Right lobe of liver (tissue), 4 donors: ENCODE results near the gene C1orf198.

ENCODE experiments used
- CTCF ChIP-seq, 4 donors: fragments of 200-600 bp in 3 of 4; fragments of 450-650 bp in 1 of 4; IDR thresholded peaks; one replicate each; pipeline versions ENCODE4 v1.5.1 to v1.8.0; 2016 to 2022; ENCODE audit warnings: antibody characterized with exemption in 4 of 4, mild to moderate bottlenecking in 2 of 4
- POLR2A ChIP-seq: fragments of 450-650 bp; IDR thresholded peaks from one replicate; pipeline ENCODE4 v1.6.1; 2017; ENCODE audit warnings: antibody characterized with exemption, mild to moderate bottlenecking
- donor health status: DM: no; HTN: no; CAD: no.
- donor health status: DM: no; HTN: no; CAD: no.
- donor health status: DM: no; HTN: yes; CAD: no.

GRCh38 chr1:230863449-230863848, 4.9 kb downstream of the C1orf198 start:
- no peak for TF ChIP-seq CTCF (IDR thresholded peaks at IDR 0.05)
- no peak for TF ChIP-seq POLR2A
